ENCODE measurements around the gene UPK1A.
"Not testable (repeated sequence)": the region's sequence is repeated elsewhere in the genome, so short reads cannot be mapped to it uniquely, and the experiment has no call there.

Gene UPK1A

GRCh38 chr19:35719402-35720162 is 53.3 kb downstream of the UPK1A start:
- no peak for DNase-seq

GRCh38 chr19:35720163-35720524 is 53.8 kb downstream of the UPK1A start:
- DNase-seq = no peak

- no peak for DNase-seq
These were observed 54.3 kb downstream of the UPK1A start for GRCh38 chr19:35720648-35721047.

- DNase-seq = no peak
These were observed 55.1 kb downstream of the UPK1A start for GRCh38 chr19:35721374-35721773.

- no peak for DNase-seq
These were observed 56.1 kb downstream of the UPK1A start for GRCh38 chr19:35722461-35722860.

- no peak for DNase-seq
These were observed 56.6 kb downstream of the UPK1A start for GRCh38 chr19:35722897-35723296.

GRCh38 chr19:35723671-35724070 is 57.4 kb downstream of the UPK1A start:
- no peak for DNase-seq

GRCh38 chr19:35724132-35724531 is 57.8 kb downstream of the UPK1A start:
- DNase-seq = not testable (repeated sequence)

GRCh38 chr19:35724560-35724959 is 58.2 kb downstream of the UPK1A start:
- no peak for DNase-seq

- no peak for DNase-seq
These were observed 59.0 kb downstream of the UPK1A start for GRCh38 chr19:35725216-35725861.

GRCh38 chr19:35727053-35727955 is 61.0 kb downstream of the UPK1A start:
- DNase-seq = no peak

Measured in T-helper 9 cell (primary cell).